ENCODE measurements around the gene EPB41L4B.
A peak's percentile ranks its signal among the peaks of the same experiment; 100 is the strongest.
"Not testable (repeated sequence)": the region's sequence is repeated elsewhere in the genome, so short reads cannot be mapped to it uniquely, and the experiment has no call there.

Gene EPB41L4B

DNA sequence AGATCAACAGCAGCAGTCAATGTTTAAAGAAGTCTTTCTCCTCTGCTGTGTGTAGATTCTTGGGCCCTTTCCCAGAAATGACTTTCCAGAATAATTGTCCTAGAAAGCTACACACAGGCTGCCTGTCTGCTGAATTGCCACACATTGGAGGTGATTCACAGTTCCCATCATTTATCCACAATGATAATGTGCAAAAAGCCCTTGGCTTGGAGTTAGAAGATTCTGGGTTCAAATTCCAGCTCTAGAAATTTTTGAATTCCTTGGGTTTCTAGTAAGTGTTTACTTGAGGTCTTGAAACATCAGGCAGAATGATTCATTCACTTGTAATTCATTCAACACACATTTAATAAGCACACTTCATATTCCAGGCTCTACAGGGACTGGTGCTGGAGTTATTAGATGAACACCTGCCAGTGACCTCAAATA is 28.6 kb upstream of the EPB41L4B start:
- DNase-seq (ENCODE audit: low read depth), result peak; percentile 79
- TF ChIP-seq, protein P1, sequence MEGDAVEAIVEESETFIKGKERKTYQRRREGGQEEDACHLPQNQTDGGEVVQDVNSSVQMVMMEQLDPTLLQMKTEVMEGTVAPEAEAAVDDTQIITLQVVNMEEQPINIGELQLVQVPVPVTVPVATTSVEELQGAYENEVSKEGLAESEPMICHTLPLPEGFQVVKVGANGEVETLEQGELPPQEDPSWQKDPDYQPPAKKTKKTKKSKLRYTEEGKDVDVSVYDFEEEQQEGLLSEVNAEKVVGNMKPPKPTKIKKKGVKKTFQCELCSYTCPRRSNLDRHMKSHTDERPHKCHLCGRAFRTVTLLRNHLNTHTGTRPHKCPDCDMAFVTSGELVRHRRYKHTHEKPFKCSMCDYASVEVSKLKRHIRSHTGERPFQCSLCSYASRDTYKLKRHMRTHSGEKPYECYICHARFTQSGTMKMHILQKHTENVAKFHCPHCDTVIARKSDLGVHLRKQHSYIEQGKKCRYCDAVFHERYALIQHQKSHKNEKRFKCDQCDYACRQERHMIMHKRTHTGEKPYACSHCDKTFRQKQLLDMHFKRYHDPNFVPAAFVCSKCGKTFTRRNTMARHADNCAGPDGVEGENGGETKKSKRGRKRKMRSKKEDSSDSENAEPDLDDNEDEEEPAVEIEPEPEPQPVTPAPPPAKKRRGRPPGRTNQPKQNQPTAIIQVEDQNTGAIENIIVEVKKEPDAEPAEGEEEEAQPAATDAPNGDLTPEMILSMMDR (IDR thresholded peaks at IDR 0.05; ENCODE audit: insufficient read depth, low read depth, low read length, missing control alignments), result no peak
- H3K4me3 ChIP-seq (ENCODE audit: low read length), result no peak overlapping the region

DNA sequence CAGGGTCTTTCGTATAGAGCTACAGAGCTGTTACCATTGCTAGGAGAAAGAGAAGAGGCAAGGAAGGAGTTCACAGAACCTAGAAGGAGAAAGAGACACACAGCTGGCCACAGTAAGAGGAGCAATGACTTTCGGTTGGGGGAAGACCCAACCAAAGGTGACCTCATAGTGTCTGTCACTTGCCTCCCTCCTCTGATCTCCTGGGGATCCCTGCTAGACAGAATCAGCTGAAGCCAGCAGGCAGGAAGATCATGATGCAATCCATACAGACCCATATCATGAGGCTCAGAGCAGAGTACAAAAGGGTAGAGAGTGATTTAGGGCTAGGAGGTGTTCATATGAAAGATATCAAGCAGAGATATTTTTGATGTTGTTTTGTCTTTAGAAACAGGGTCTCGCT is 26.0 kb upstream of the EPB41L4B start:
- H3K4me3 ChIP-seq (ENCODE audit: low read length), result no peak overlapping the region
- TF ChIP-seq, protein P1 (IDR thresholded peaks at IDR 0.05; ENCODE audit: insufficient read depth, low read depth, low read length, missing control alignments), result no peak
- no peak for DNase-seq (ENCODE audit: low read depth)

DNA sequence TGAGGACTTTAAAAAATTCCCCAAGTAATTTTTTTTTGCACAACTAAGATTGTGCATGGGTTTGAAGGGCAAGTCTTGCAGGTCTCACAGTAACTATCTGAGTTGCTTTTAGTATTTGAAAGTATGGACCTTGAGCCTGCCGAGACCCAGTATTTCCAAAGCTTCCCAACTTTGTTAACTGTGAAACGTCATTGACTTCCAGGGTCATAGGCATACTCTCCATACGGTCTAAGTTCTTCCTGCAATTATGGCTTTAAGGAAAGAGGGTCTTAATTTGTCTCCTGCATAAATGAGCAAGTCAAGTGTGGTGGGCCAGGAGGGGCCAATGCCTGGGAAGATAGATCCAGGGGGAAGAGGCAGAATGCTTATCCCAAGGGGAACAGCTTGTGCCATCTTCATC is 24.0 kb upstream of the EPB41L4B start:
- no peak overlapping the region for H3K4me3 ChIP-seq (ENCODE audit: low read length)
- TF ChIP-seq, protein P1 (IDR thresholded peaks at IDR 0.05; ENCODE audit: insufficient read depth, low read depth, low read length, missing control alignments), result no peak
- DNase-seq (ENCODE audit: low read depth), result no peak

DNA sequence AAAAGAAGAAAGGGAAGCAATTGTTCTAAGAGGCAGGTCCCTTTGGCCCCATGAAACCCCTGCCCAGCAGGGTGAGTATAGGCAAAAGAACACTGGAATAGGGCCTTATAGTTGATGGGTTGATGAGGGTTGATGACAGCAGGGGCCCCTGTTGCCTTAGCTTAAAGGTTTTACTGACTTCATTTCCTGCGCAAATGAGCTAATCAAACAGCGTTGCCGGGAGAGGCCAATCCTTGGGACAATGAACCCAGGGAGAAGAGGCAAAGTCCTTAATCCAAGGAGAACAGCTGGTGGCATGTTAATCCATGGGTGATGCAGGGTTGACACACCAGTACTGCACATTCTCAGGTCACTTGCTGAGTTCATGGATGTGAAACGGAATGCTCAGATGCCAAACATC is 22.0 kb upstream of the EPB41L4B start:
- DNase-seq (ENCODE audit: low read depth), result no peak
- TF ChIP-seq, protein P1 (IDR thresholded peaks at IDR 0.05; ENCODE audit: insufficient read depth, low read depth, low read length, missing control alignments), result no peak
- no peak overlapping the region for H3K4me3 ChIP-seq (ENCODE audit: low read length)

DNA sequence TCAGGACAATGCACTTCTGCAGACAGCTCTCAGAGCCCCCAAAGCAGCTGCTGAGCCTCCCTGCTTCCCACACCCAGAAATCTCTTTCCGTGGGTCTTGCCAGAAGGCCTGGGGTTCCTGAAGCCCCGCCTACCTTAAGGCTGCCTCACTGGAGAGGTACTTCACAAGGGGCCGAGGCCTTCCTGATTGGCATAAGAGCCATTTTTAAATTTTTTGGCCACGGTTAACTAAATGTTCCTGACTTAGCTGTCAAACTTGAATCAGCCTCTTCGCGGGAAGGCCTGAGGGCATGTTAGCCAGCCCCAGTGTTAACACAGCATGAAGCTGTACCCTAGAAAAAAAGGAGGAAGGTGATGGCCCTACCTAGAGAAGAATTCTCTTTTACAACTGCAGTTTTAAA is 20.7 kb upstream of the EPB41L4B start:
- H3K4me3 ChIP-seq (ENCODE audit: low read length), result no peak overlapping the region
- TF ChIP-seq, protein P1 (IDR thresholded peaks at IDR 0.05; ENCODE audit: insufficient read depth, low read depth, low read length, missing control alignments), result no peak
- peak; percentile 72 for DNase-seq (ENCODE audit: low read depth)

DNA sequence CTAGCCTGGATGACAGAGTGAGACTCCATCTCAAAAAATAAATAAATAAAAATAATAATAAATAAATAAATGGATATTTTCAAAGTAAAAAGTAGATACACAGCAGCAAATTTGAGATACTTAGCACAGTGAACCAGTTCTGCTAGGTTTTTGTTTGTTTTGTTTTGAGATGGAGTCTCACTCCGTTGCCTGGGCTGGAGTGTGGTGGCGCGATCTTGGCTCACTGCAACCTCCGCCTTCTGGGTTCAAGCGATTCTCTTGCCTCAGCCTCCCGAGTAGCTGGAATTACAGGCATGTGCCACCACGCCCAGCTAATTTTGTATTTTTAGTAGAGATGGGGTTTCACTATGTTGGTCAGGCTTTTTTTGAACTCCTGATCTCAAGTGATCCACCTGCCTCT is 20.1 kb upstream of the EPB41L4B start:
- DNase-seq (ENCODE audit: low read depth); H3K4me3 ChIP-seq (ENCODE audit: low read length): not testable (repeated sequence)

DNA sequence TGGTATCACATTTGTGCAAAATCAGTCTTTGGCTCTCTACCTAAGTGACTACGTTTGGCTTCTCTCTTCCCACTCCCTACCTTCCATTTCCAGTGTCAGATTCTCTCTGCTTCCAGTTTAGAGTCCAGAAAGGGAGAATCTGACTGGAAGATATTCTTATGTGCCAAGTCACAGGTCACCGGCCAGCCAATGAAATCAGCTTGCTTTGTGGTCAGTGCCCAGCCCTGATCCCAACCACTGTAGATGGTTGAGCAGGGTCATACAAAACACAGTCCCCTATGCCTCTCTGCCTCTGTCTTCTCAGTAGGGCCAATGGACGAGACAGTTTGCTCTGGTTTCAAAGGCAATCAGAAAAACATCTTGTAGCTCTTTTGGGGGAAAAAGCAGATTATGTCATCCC is 15.6 kb upstream of the EPB41L4B start:
- H3K4me3 ChIP-seq (ENCODE audit: low read length), result no peak overlapping the region
- DNase-seq (ENCODE audit: low read depth), result no peak
- TF ChIP-seq, protein P1 (IDR thresholded peaks at IDR 0.05; ENCODE audit: insufficient read depth, low read depth, low read length, missing control alignments), result no peak

DNA sequence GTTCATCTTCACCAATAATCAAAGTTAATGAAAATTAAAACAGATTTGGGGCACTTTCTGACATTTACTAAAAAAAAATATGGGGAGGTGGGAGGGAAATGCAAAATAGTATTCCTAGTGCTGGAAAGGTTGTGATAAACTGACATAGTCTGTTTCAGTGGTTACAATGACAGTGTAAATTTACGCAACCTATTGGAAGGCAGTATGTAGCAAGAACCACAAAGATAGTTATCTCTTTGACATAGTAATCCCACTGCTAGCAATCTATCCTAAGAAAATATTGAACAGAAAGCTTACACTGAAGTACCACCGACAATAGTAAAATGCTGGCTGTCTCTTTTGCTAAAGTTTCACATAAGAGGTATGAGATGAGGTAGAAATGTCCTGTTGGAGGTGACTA is 15.1 kb upstream of the EPB41L4B start:
- H3K4me3 ChIP-seq (ENCODE audit: low read length), result no peak overlapping the region
- TF ChIP-seq, protein P1 (IDR thresholded peaks at IDR 0.05; ENCODE audit: insufficient read depth, low read depth, low read length, missing control alignments), result no peak
- DNase-seq (ENCODE audit: low read depth), result no peak

Data from epithelial cell of esophagus (primary cell).